Loucy (cell line): Measurements from ENCODE around the gene SEPHS1.
"Not testable (repeated sequence)": the region's sequence is repeated elsewhere in the genome, so short reads cannot be mapped to it uniquely, and the experiment has no call there.

Source experiments
- H2AFZ ChIP-seq: fragments of 200-600 bp; sonication (generic); 2 replicates; pipeline ENCODE4 v1.6.0; 2016; ENCODE audit warnings: antibody characterized with exemption, mild to moderate bottlenecking, low read length, moderate library complexity
- H3F3A ChIP-seq: fragments of 200-600 bp; 2 replicates; pipeline ENCODE4 v1.6.0; 2016; ENCODE audit warnings: antibody characterized with exemption, low read depth, mild to moderate bottlenecking
- H3K27me3 ChIP-seq: fragments of 200-600 bp; sonication (generic); 2 replicates; pipeline ENCODE4 v1.6.1; 2014; ENCODE audit warnings: low read length, mild to moderate bottlenecking; ENCODE audit not compliant: insufficient read depth, poor library complexity, severe bottlenecking
- H3K36me3 ChIP-seq: fragments of 200-600 bp; sonication (generic); 2 replicates; pipeline ENCODE4 v1.6.1; 2016; ENCODE audit warnings: low read length; ENCODE audit not compliant: insufficient read depth
- H3K4me1 ChIP-seq: fragments of 200-600 bp; sonication (generic); 2 replicates; pipeline ENCODE4 v1.5.1; 2014; ENCODE audit warnings: low read length, mild to moderate bottlenecking; ENCODE audit not compliant: insufficient read depth, poor library complexity, severe bottlenecking
- H3K4me2 ChIP-seq: fragments of 200-600 bp; sonication (generic); 2 replicates; pipeline ENCODE4 v1.6.0; 2014; ENCODE audit warnings: antibody characterized with exemption, low read length, low read depth, mild to moderate bottlenecking; ENCODE audit not compliant: poor library complexity, severe bottlenecking
- H3K4me3 ChIP-seq: fragments of 200-600 bp; sonication (generic); 2 replicates; pipeline ENCODE4 v1.5.1; 2014; ENCODE audit warnings: low read length, mild to moderate bottlenecking, mixed read lengths; ENCODE audit not compliant: poor library complexity, severe bottlenecking
- H3K79me2 ChIP-seq: fragments of 200-600 bp; sonication (generic); 2 replicates; pipeline ENCODE4 v1.6.1; 2014; ENCODE audit warnings: low read length; ENCODE audit not compliant: insufficient read depth
- H3K9ac ChIP-seq: fragments of 200-600 bp; sonication (generic); 2 replicates; pipeline ENCODE4 v1.6.0; 2014; ENCODE audit warnings: mild to moderate bottlenecking, low read depth, low read length, moderate library complexity; ENCODE audit not compliant: poor library complexity, severe bottlenecking
- H3K9me2 ChIP-seq: fragments of 200-600 bp; sonication (generic); replicated peaks from 2 replicates; pipeline ENCODE4 v1.6.1; 2016; ENCODE audit warnings: low read depth, low read length, mixed read lengths
- H3K9me3 ChIP-seq: fragments of 200-600 bp; sonication (generic); 2 replicates; pipeline ENCODE4 v1.6.1; 2014; ENCODE audit warnings: mild to moderate bottlenecking, antibody characterized with exemption, low read length, low read depth; ENCODE audit not compliant: insufficient read depth
- H4K20me1 ChIP-seq: fragments of 200-600 bp; sonication (generic); 2 replicates; pipeline ENCODE4 v1.6.0; 2014; ENCODE audit warnings: antibody characterized with exemption, low read length, mild to moderate bottlenecking; ENCODE audit not compliant: insufficient read depth, poor library complexity, severe bottlenecking
- CTCF ChIP-seq: fragments of 200-600 bp; sonication (generic); conservative IDR thresholded peaks from 2 replicates; pipeline ENCODE4 v1.5.1; 2014; ENCODE audit warnings: mild to moderate bottlenecking, antibody characterized with exemption, low read length
- EZH2phosphoT487 ChIP-seq: fragments of 200-600 bp; IDR thresholded peaks from 2 replicates; pipeline ENCODE4 v1.6.1; 2018; ENCODE audit warnings: antibody characterized with exemption, mild to moderate bottlenecking, moderate library complexity, borderline replicate concordance

SEPHS1 gene

GRCh38 chr10:13331646-13332045 is 16.4 kb downstream of the SEPHS1 start:
- Histone ChIP-seq H3K9me3 (no peaks in the 10 kb centered on the region), H3K27me3 (no peaks in the 10 kb centered on the region), H3K4me1 (no peaks in the 10 kb centered on the region), H3K36me3 (peaks cover 72% of the 10 kb centered on the region; the same call in 1 of the 2 replicates), H4K20me1 (no peaks in the 10 kb centered on the region), H3K9me2 (no peaks in the 10 kb centered on the region), H3K9ac (no peak overlapping the region), H2AFZ (no peak overlapping the region), H3K79me2 (no peaks in the 10 kb centered on the region), H3F3A (no peaks in the 10 kb centered on the region), H3K4me2 (no peak overlapping the region), H3K4me3 (no peak overlapping the region)
- TF ChIP-seq EZH2phosphoT487 (no peak), CTCF (no peak)

- not testable (repeated sequence) for H3K4me1 ChIP-seq, H3K4me2 ChIP-seq, H3K9ac ChIP-seq, H3K4me3 ChIP-seq, H2AFZ ChIP-seq, H3K27me3 ChIP-seq, H3K9me2 ChIP-seq, H3F3A ChIP-seq, H3K79me2 ChIP-seq, H4K20me1 ChIP-seq, H3K9me3 ChIP-seq
- H3K36me3 ChIP-seq = peaks cover 71% of the 10 kb centered on the region; the same call in 1 of the 2 replicates
Measured at GRCh38 chr10:13330980-13331379, 17.1 kb downstream of the SEPHS1 start.

GRCh38 chr10:13329565-13329964 is 18.5 kb downstream of the SEPHS1 start:
- TF ChIP-seq EZH2phosphoT487 (no peak), CTCF (no peak)
- Histone ChIP-seq H3K27me3 (no peaks in the 10 kb centered on the region), H2AFZ (no peak overlapping the region), H3K9ac (no peak overlapping the region), H3F3A (no peaks in the 10 kb centered on the region), H3K9me2 (no peaks in the 10 kb centered on the region), H3K4me2 (no peak overlapping the region), H3K4me1 (peaks cover 2% of the 10 kb centered on the region), H3K79me2 (no peaks in the 10 kb centered on the region), H3K36me3 (peaks cover 75% of the 10 kb centered on the region; the same call in 1 of the 2 replicates), H4K20me1 (no peaks in the 10 kb centered on the region), H3K4me3 (no peak overlapping the region), H3K9me3 (no peaks in the 10 kb centered on the region)

- TF ChIP-seq CTCF (no peak), EZH2phosphoT487 (no peak)
- no peak overlapping the region for H3K4me2 ChIP-seq
- no peaks in the 10 kb centered on the region for H3K79me2 ChIP-seq
- H3K4me3 ChIP-seq = no peak overlapping the region
- H3K9me3 ChIP-seq = no peaks in the 10 kb centered on the region
- H3K9ac ChIP-seq = no peak overlapping the region
- H3K27me3 ChIP-seq = no peaks in the 10 kb centered on the region
- H3K36me3 ChIP-seq = peaks cover 77% of the 10 kb centered on the region; the same call in 1 of the 2 replicates
- H2AFZ ChIP-seq = no peak overlapping the region
- H3F3A ChIP-seq = no peaks in the 10 kb centered on the region
- no peaks in the 10 kb centered on the region for H4K20me1 ChIP-seq
- H3K9me2 ChIP-seq = no peaks in the 10 kb centered on the region
- H3K4me1 ChIP-seq = peaks cover 7% of the 10 kb centered on the region
Measured at GRCh38 chr10:13328613-13329012, 19.5 kb downstream of the SEPHS1 start.
